ENCODE data around the gene USP30. TPM values are rescaled to one million over a fixed set of nuclear protein-coding genes. Genes with fewer than 3 reads are reported as not detected.
"Not testable (repeated sequence)": the region's sequence is repeated elsewhere in the genome, so short reads cannot be mapped to it uniquely, and the experiment has no call there.

The USP30 gene
- polyA plus RNA-seq, 12 donors, result 11.7 to 33.8 (median 14.1) TPM; not detected in 1

DNA sequence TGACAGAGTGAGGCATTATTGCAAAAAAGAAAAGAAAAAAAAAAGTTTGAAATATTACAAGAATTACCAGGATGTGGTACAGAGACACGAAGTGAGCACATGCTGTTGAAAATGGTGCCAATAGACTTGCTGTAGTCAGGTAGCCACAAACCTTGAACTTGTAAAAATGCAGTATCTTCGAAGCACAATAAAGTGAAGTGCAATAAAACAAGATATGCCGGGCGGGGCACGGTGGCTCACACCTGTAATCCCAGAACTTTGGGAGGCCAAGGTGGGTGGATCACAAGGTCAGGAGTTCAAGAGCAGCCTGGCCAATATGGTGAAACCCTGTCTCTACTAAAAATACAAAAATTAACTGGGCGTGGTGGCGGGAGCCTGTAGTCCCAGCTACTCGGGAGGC lies 2.6 kb upstream of the USP30 start:
- not testable (repeated sequence) for DNase-seq

DNA sequence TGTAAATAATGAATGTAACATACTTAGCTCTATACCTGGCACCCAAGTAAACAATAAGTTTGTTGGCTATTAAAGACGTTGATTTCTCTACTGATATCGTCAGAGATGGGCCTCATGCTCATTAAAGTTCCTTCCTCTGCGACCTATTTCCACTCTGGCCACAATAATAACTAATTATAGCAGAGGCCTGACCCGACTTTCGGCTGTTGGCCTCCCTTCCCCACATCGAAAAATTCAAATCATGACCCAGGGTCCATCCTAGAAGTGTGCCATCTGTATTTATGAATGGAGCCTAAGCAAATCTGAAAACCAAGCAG lies 321 bp upstream of the USP30 start:
- no peak for DNase-seq

- DNase-seq, result no peak
Observed at GRCh38 chr12:109053382-109054123, 1.2 kb downstream of the USP30 start.

DNA sequence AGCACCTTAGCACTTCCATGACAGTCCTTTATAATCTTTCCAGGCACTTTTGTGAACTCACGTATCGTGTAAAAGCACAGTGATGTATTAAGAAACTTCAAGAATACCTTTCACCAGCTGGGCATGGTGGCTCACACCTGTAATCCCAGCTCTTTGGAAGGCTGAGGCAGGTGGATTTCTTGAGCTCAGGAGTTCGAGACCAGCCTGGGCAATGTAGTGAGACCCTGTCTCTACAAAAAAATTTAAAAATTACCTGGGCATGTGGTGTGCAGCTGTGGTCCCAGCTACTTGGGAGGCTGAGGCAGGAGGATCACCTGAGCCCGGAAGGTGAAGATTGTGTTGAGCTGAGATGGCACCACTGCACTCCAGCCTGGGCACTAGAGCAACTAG lies 1.7 kb downstream of the USP30 start:
- DNase-seq, result not testable (repeated sequence)

GRCh38 chr12:109054520-109054919 lies 2.1 kb downstream of the USP30 start:
- DNase-seq, result no peak

DNA sequence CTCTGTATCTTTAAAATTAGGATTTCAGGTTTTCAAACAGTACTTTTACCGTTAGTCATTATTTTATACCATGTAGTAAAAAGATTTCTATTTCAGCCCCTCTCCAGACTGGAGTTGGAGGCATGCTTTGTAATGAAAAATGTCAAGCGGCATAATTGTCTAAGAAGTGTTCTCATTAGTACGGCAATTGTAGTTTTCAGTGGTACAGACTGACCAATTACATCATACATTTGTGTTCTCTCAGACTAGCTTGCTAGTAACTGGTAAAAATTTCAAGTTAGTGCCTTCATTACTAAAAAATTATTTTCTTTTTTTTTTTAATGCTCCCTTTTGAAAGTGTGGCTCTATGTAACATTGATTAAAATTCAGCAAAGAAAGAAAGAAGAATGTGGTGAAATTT lies 4.5 kb downstream of the USP30 start:
- DNase-seq, result no peak

DNA sequence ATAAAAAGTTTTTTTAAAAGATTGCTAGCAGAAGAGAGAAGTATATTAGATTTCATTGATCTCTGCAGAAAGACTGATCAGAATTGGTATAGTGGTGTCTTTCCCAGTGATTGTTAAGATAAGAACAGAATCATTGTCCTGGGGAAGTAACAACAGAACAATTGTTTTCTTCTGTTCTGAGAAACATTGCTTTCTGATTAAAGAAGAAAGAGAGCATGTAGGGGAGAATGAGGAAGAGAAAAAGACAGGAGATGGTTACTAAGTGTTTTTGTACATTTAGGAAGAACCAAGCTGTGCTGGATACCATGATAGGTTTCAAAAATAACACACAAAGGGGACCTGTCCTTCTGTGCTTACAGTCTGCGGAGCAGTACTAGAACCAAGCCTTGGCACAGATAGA lies 5.0 kb downstream of the USP30 start:
- DNase-seq, result no peak

DNA sequence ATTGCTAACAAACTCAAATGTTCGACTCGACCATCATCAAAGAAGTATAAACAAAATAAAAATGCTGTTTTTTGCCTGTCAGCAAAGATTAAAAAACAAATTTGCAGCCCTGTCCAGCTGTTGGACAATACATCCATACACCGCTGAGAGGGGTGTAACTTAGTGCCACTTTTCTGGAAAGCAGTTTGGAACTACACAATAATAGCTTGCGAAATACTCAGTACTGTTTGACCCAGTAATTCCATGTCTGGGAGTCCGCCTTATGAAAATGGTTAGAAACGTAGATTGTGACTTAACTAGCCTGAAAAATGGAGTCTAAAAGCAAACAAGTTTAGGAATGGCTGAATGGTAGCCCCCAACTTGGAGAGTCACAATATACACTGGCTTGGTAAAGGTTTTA lies 6.4 kb downstream of the USP30 start:
- DNase-seq, result no peak

DNA sequence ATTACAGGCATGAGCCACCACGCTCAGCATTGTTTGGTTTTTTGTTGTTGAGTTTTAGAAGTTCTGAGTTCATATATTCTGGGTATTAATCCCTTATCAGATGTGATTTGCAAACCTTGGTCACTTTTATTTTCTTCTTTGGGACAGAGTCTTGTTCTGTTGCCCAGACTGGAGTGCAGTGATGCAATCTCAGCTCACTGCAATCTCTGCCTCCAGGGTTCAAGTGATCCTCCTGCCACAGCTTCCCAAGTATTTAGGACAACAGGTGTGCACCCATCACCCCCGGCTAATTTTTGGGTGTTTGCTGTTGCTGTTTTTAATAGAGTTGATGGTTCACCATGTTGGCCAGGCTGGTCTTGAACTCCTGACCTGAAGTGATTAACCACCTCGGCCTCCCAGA lies 11.8 kb downstream of the USP30 start:
- DNase-seq, result no peak

GRCh38 chr12:109065154-109065852 lies 12.9 kb downstream of the USP30 start:
- no peak for DNase-seq

- no peak for DNase-seq
Observed at GRCh38 chr12:109065853-109066193, 13.4 kb downstream of the USP30 start.

GRCh38 chr12:109069307-109070271 lies 17.2 kb downstream of the USP30 start:
- no peak for DNase-seq

GRCh38 chr12:109074866-109075265 lies 22.5 kb downstream of the USP30 start:
- no peak for DNase-seq

- no peak for DNase-seq
Observed at GRCh38 chr12:109082751-109083150, 30.4 kb downstream of the USP30 start.

GRCh38 chr12:109084425-109084824 lies 32.0 kb downstream of the USP30 start:
- DNase-seq, result no peak

DNA sequence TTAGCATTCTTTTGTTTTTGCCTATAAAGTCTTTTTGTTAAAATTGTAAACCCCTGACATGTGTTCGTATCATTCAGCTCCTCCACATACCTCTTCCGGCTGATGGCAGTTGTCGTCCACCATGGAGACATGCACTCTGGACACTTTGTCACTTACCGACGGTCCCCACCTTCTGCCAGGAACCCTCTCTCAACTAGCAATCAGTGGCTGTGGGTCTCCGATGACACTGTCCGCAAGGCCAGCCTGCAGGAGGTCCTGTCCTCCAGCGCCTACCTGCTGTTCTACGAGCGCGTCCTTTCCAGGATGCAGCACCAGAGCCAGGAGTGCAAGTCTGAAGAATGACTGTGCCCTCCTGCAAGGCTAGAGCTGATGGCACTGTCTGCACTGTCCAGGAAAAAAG lies 33.2 kb downstream of the USP30 start:
- no peak for DNase-seq

DNA sequence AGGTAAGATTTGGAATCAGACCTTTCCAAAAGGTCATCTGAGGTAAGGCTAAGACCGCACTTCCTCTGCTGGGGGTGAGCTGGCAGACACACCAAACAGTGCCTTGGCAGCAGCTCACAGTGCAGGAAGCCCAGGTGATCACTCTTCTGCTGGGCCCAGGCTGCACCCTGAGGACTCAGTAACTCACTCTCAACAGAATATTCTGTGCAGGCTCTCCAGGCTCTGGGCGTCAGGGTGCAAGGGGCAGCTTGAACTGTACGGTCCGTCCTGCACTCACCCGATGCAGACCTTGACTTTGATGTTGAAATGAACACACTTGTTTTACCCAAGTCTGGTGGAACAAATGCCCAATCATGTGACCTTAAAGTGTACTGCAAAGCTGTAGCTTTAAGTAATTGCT lies 34.9 kb downstream of the USP30 start:
- DNase-seq, result no peak

DNA sequence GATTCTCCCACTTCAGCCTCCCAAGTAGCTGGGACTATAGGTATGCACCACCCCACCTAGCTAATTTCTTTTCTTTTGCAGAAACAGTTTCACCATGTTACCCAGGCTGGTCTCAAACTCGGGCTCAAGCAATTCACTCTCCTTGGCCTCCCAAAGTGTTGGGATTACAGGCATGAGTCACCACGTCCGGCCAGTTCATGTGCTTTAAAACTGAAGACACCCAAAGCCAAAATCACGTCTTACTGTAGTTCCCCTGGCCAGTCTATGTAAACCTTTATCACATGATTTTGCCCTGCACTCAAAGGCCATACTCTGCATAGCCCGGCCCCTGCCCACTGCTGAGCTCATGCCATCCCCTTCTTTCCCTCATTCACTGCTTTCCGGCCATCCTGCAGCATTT lies 36.4 kb downstream of the USP30 start:
- no peak for DNase-seq

DNA sequence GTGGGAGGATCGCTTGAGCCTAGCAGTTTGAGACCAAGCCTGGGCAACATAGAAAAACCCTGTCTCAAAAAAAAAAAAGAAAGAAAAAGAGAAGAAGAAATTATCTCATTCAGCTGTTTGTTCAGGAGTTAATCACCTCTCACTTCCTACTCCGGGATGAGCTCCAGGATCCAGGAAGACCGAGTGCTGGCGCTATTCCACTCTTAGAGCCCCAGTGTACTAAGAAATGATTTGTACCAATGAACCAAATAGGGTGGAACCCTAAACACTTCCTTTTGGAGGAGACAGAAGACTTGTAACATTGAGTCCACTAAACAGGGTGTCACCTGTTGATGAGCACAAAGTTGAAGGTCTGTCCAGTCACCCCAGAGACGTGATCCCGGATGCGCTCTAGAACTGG lies 37.3 kb downstream of the USP30 start:
- DNase-seq, result no peak

GRCh38 chr12:109092497-109093021 lies 40.2 kb downstream of the USP30 start:
- DNase-seq, result no peak

DNA sequence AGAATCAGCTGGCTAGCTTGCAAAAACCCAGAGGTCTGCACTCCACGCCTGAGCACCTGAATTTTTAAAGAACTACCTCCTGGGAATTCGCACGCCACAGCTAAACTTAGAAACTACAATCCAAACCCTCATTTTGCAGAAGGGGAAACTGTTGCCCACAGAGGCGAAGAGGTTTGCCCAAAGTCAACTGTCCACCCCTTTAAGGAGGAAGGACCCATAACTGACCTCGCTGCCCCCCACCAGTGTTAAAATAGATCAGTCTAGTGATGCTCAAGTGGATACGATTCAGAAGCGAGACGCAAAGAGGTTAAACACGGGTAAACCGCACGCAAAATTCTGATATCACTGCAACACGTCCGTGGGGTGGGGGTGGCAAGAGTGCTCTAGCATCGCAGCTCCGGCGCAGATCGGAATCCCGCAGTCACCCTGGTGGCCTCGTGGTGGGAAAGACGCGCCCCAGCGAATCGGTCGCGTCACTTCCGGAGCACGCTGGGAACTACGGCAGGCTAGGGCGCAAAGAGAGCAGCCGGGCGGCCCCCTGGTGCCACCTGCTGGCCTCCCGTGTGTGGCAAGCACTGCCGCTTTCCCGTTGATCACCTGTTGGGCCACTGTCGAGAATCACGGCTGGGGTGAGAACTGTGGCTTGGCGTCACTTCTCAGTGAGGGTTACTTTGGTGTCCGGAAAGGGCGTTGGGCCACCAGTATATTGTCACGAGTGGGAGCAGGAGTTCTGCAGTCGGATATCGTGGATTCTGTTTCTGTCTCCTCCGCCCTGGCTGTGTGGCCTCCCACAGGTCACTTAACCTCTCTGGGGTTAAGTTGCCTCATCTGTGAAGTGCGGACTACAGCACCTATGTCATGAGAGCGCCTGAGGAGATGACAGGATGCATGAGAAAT lies 40.9 kb downstream of the USP30 start, which contains the start of gene ALKBH2:
Gene ALKBH2, minus strand, starts transcription at position 451 of the 897 bp plus-strand sequence. CDS start 686 bp downstream, outside the sequence.
- peak; percentile 94 for DNase-seq

Data from muscle of arm (tissue), 12 donors.